ENCODE results near the gene TDO2.

- TF ChIP-seq POLR2A (IDR thresholded peaks at IDR 0.05): no peak
- no peak for TF ChIP-seq CTCF (IDR thresholded peaks at IDR 0.05)
- TF ChIP-seq POLR2AphosphoS5 (IDR thresholded peaks at IDR 0.05): no peak
Measured at GRCh38 chr4:155875878-155876277, 27.6 kb upstream of the TDO2 start.

Data from breast epithelium (tissue), 3 donors.